NCI-H128 (cell line): ENCODE data around the gene NR1H4.
"Not testable (repeated sequence)": the region's sequence is repeated elsewhere in the genome, so short reads cannot be mapped to it uniquely, and the experiment has no call there.

Source experiments
- DNase-seq: peaks from one replicate; lab custom pipeline; 2025; ENCODE audit not compliant: unreplicated experiment; lab: John Stamatoyannopoulos, UW

The NR1H4 gene

GRCh38 chr12:100564905-100565467 lies 91.3 kb downstream of the NR1H4 start:
- no peak for DNase-seq

DNA sequence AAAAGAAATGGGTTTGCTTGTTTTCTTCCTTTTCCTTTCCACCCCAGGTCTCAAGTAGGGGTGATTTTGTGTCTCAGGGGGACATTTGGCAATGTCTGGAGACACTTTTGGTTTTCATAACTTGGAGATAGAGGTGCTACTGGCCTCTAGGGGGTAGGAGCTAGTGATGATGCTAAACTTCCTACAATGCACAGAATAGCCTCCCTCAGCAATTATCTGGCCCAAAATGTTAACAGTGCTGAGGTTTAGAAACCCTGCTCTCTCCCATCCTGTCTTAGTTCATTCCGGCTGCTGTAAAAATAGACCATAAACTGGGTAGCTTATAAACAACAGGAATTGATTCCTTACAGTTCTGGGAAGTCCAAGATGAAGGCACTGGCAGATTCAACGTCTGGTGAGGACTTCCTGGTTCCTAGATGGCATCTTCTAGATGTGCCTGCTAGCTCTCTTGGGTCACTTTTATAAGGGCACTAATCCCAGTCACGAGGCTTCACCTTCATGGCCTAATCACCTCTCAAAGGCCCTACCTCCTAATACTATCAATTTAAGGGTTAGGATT lies 92.4 kb downstream of the NR1H4 start:
- DNase-seq: no peak

DNA sequence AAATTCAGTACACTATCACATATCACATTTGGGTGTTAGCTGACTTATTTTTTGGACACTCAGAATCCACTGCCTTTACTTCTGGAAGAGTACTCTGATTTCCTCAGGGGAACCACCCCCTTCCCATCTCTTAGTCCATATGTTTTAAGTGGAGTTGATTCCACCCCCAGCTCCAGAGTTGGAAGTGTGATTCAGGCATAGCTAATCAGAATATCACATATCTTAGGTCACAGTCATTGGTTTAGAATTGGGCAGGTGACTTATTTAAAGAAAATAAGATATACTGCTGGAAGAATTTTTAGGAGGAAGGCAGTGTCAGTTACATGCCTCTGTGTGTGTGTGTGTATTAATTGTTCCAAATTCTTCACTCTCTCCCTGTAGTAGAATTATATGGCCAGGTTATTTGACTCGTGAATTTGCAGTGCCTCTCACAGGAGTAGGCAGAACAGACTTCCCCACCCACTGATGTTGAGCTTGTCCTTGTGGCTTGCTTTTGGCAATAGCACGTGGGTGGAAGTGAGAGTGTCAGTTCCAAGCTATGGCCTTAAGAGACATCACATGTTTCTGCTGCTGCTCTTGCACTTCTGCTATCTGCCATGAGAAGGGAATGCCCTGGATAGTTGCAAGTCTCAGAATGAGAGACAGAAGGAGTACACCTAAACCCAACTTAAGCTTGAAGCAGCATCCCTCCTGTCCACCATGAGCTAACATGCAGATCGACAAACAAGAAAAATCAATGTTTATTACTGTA lies 93.4 kb downstream of the NR1H4 start:
- no peak for DNase-seq

GRCh38 chr12:100567945-100568344 lies 94.3 kb downstream of the NR1H4 start:
- DNase-seq: no peak

- DNase-seq: no peak
Observed at GRCh38 chr12:100572184-100572583, 98.5 kb downstream of the NR1H4 start.

DNA sequence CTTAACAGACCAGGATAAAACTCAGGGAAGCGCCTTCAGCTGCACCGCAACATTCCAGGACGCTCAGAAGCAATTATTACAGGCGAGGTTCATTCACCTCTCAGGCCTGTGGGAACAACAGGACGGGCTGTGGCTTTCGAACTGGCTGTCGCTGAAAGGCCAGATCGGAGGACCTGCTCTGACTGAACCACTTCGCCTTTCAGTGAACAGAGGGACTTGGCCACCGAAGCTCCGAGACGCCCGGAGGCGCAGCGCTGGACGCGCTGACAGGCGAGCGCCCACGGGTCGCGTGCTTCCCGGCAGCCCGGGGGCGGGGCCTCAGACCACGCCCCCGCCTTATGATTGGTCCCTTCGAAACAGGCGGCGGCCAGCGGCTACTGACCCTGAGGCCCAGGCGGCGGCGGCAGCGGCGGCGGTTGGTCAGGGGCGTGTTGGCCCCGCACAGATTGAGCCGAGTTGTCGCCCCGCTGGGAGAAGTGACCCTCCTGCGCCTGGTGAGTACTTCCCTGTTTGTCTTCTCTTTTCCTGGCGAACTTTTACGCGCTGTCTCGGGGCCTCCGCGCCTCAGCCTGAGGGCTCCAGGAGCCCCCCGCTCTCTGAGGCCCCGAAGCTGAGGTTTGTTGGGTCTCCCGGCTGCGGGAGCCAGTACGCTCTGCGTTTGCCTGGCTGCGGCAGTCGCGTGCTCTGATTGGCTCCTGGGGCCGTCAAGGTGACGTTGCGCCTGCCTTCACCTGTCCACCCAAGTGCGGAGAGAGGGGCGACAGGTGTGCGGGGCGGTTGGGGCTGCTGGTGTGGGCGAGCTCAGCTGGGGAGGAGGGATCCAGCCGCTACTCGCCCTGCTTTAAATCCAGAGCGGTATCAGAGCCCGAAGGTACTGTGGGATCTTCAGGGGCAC lies 99.9 kb downstream of the NR1H4 start, which contains the start of gene GAS2L3:
Gene GAS2L3, plus strand, starts transcription at position 393 of the 895 bp plus-strand sequence. CDS start 21,221 bp downstream, outside the sequence.
- DNase-seq: peak; percentile 66

- no peak for DNase-seq
Observed at GRCh38 chr12:100574187-100575074, 100.8 kb downstream of the NR1H4 start.

- no peak for DNase-seq
Observed at GRCh38 chr12:100576331-100577036, 102.8 kb downstream of the NR1H4 start.

GRCh38 chr12:100578923-100579322 lies 105.3 kb downstream of the NR1H4 start:
- DNase-seq: no peak

DNA sequence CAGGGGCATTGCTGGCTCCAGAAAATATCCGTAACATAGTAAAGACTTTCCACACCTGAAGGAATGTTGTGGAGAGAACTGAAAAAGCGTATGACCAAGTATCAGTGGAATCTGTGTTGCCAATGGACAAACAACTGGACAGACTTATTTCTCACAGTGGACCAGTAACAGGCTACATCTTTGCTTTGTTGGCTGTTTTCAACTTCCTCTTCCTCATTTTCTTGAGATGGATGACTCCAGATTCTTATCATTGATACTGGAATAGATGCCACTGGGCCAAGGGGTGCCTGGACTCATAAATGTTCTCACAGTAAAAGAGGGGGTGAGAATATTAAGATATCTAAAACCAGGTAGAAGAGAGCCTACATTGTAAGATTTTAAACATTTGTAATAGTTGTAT lies 106.2 kb downstream of the NR1H4 start:
- DNase-seq: no peak

DNA sequence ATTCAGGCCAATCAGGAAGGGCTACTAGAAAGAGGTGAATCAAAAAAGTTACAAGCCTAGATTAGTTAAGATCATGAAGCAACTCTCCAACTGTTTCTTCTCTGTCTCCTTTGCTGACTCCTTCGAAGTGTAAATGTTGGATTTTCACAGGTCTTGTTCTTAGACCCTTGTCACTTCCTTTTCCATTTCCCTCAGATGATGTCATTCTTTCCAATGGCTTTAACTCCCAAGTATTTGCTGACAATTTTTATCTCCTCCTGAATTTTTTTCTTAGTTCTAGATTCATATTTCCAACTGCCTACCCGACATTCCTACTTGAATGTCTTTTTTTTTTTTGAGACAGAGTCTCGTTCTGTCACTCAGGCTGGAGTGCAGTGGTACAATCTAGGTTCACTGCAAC lies 110.6 kb downstream of the NR1H4 start:
- no peak for DNase-seq

- no peak for DNase-seq
Observed at GRCh38 chr12:100591979-100592378, 118.3 kb downstream of the NR1H4 start.

GRCh38 chr12:100593490-100593889 lies 119.8 kb downstream of the NR1H4 start:
- DNase-seq: no peak

- DNase-seq: no peak
Observed at GRCh38 chr12:100601626-100602025, 128.0 kb downstream of the NR1H4 start.

GRCh38 chr12:100602997-100603396 lies 129.3 kb downstream of the NR1H4 start:
- DNase-seq: not testable (repeated sequence)

GRCh38 chr12:100608776-100609175 lies 135.1 kb downstream of the NR1H4 start:
- no peak for DNase-seq

DNA sequence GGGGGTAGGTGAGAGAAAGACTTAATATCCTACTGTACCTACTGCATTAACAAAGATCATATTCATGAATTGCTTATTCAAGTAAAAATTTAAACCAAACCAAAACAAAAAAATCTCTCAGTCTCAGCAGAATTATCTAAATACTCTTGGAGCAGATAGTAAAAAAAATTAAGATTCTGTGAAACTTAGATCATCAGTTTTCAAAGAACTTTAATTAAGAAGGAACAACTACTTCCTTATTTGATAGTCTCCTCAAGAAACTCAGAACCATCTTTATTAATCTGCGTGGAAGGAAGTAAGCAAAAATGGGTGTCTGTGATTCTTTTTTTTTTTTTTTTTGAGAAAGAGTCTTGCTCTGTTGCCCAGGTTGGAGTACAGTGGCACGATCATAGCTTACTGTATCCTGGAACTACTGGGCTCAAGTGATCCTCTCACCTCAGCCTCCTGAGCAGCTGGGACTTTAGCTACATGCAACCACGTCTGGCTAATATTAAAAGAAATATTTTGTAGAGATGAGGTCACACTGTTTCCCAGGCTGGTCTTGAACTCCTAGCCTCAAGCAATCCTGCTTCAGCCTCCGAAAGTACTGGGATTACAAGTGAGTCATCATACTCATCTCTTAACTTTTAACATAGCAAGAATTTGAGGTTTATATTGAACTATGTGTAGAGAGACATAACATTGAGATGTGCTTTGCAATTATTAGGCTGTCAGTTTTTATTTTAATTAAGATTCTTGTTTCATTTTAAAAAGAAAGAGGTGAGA lies 137.2 kb downstream of the NR1H4 start:
- DNase-seq: no peak

DNA sequence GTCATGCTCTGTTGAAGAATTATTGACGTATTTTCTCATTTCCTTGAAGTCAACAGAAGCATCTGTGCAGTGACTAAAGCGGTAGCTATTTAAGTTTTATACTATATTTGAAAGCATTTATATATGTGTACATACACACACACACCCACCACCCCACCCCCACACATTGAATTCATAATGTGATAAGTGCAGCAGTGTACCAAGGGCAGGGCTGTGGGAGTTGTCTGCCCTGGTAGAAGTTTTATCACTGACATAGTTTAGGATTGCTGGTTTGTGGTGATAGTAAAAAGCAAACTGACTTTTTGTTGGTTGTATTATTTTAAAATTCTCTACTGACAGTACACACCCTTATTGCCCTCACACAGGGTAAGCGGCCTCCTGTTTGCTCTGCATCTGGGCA lies 138.9 kb downstream of the NR1H4 start:
- no peak for DNase-seq
